Nephron progenitor cell (in vitro differentiated cells): ENCODE data around the gene SLC2A3.
A peak's percentile ranks its signal among the peaks of the same experiment; 100 is the strongest.
"Not testable (repeated sequence)": the region's sequence is repeated elsewhere in the genome, so short reads cannot be mapped to it uniquely, and the experiment has no call there.

Experiments
- DNase-seq: peaks from one replicate; pipeline ENCODE4 v3.0.0; 2021
- H3K27ac Mint-ChIP-seq: 2 replicates; pipeline ENCODE4 v1.8.0; 2021; ENCODE audit warnings: mild to moderate bottlenecking, moderate library complexity, mixed read lengths
- H3K27me3 Mint-ChIP-seq: 2 replicates; pipeline ENCODE4 v1.8.0; 2021; ENCODE audit warnings: mild to moderate bottlenecking, low read depth, mixed read lengths; ENCODE audit not compliant: poor library complexity
- H3K36me3 Mint-ChIP-seq: 2 replicates; pipeline ENCODE4 v1.8.0; 2021; ENCODE audit warnings: low read depth, mixed read lengths
- H3K4me1 Mint-ChIP-seq: 2 replicates; pipeline ENCODE4 v1.8.0; 2021; ENCODE audit warnings: mixed read lengths
- H3K4me3 Mint-ChIP-seq: 2 replicates; pipeline ENCODE4 v1.8.0; 2021; ENCODE audit warnings: mild to moderate bottlenecking, moderate library complexity, mixed read lengths
- H3K9me3 Mint-ChIP-seq: 2 replicates; pipeline ENCODE4 v1.8.0; 2021; ENCODE audit warnings: mild to moderate bottlenecking, moderate library complexity, mixed read lengths
- CTCF ChIP-seq: fragments of 200-600 bp; sonication (generic); IDR thresholded peaks from 2 replicates; pipeline ENCODE4 v1.5.0; 2021; ENCODE audit warnings: antibody characterized with exemption

SLC2A3 gene

GRCh38 chr12:7907009-7907408, 29.0 kb downstream of the SLC2A3 start:
- Mint-ChIP-seq H3K9me3 (no peaks in the 10 kb centered on the region), H3K36me3 (no peaks in the 10 kb centered on the region), H3K4me3 (no peak overlapping the region), H3K27me3 (no peaks in the 10 kb centered on the region), H3K4me1 (peaks cover 31% of the 10 kb centered on the region), H3K27ac (peak overlapping the region; percentile 21)
- TF ChIP-seq CTCF: no peak
- DNase-seq: peak; percentile 31

DNA sequence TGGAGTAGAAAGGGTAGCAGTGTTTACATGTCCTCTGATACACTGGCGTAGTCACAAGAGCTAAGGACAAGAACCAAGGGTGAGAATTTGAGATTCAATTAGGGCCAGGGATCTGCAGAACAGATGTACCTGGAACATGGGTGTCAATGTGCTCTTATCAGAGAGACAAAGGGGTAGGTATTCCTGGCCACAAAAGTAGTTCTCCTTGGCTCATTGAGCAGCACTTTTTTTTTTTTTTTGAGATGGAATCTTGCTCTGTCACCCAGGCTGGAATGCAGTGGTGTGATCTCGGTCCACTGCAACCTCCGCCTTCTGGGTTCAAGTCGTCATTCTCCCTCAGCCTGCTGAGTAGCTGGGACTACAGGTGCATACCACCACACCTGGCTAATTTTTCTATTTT, 29.7 kb downstream of the SLC2A3 start:
- H3K27me3 Mint-ChIP-seq, H3K36me3 Mint-ChIP-seq, H3K9me3 Mint-ChIP-seq, DNase-seq: not testable (repeated sequence)
- H3K27ac Mint-ChIP-seq: peak overlapping the region; percentile 36
- H3K4me3 Mint-ChIP-seq: peak overlapping the region; percentile 10
- H3K4me1 Mint-ChIP-seq: peaks cover 31% of the 10 kb centered on the region

DNA sequence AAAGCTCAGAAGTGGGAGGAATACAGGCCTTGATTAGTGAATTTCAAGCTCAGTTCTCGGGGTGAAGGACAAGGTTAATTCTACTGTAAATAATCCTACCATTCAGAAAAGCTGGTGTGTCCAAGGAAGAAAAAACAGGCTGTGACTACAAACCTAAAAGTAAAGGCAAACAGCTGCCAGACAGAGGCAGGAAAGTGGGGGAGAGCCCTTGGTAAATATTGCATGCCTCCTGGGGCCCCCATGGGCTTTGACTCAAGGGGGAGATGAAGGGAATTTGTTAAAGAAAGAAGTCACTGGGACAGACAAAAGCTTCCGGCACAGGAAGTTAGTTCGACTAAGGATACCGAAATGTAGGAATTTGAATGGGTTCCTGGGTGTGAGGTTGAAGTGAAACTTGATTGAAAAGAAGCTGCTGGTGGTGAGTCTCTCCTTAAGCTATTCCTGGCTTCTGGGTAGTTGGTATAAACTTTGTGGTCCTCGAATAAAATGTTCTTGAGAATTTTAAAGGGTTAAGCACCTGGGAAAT, 30.3 kb downstream of the SLC2A3 start:
- H3K9me3 Mint-ChIP-seq, H3K36me3 Mint-ChIP-seq, H3K27me3 Mint-ChIP-seq, DNase-seq: not testable (repeated sequence)
- Mint-ChIP-seq H3K4me3 (peak overlapping the region; percentile 36), H3K4me1 (peaks cover 36% of the 10 kb centered on the region), H3K27ac (peak overlapping the region; percentile 93)

DNA sequence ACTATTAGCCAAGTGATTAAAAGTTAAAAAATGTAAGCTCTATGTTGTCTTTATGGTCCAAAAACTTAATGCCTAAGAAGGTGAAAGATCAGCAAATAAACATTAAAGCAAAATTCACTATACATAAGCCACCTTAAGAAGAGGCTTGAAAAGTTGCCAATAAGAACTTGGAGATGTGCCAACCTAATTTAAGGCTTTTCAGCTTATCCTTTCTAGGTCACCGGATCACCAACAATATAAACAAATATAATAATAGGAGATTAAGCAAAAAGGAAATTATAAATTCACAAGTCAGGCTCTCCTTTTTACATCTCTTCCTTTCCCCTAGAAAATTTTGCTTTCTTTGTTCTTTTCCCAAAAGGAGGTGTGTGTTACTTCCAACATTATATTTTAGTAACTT, 30.9 kb downstream of the SLC2A3 start:
- Mint-ChIP-seq H3K4me1 (peaks cover 37% of the 10 kb centered on the region), H3K9me3 (no peaks in the 10 kb centered on the region), H3K36me3 (no peaks in the 10 kb centered on the region), H3K4me3 (peak overlapping the region; percentile 30), H3K27me3 (no peaks in the 10 kb centered on the region), H3K27ac (peak overlapping the region; percentile 93)
- TF ChIP-seq CTCF: no peak
- no peak for DNase-seq

DNA sequence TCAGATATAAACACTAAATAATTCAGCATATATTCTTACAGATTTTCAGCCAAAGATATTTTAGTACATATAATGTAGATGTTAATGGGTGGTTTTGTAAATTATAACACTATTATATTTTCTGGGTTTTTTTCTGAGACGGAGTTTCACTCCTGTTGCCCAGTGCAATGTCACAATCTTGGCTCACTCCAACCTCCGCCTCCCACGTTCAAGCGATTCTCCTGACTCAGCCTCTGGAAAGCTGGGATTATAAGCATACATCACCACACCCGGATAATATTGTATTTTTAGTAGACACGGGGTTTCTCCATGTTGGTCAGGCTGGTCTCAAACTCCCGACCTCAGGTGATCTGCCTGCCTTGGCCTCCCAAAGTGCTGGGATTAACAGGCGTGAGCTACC, 33.6 kb downstream of the SLC2A3 start:
- not testable (repeated sequence) for H3K36me3 Mint-ChIP-seq, H3K4me3 Mint-ChIP-seq

DNA sequence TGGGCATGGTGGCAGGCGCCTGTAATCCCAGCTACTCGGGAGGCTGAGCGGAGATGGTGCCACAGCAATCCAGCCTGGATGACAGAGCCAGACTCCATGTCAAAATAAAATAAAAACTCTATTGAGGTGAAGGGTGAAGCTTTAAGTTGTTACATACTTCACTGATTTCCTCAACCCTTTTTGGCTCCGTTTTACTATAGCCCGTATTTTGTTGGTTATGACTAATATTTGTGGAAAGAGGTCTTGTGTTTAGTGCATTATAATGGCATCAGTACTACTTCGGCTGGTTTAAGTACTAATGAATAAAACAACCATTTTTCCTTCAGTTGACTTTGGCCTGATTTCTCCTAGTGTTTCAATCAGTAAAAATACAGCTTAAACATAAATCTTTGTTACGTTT, 36.2 kb downstream of the SLC2A3 start:
- Mint-ChIP-seq H3K36me3 (no peaks in the 10 kb centered on the region), H3K27ac (no peak overlapping the region), H3K9me3 (no peaks in the 10 kb centered on the region), H3K4me3 (no peak overlapping the region), H3K4me1 (peaks cover 6% of the 10 kb centered on the region), H3K27me3 (no peaks in the 10 kb centered on the region)
- DNase-seq: no peak
- TF ChIP-seq CTCF: no peak

More for the DNA sequence above, 33.6 kb downstream of the SLC2A3 start:
- H3K27ac Mint-ChIP-seq, H3K9me3 Mint-ChIP-seq, DNase-seq, H3K27me3 Mint-ChIP-seq: not testable (repeated sequence)
- peaks cover 32% of the 10 kb centered on the region for H3K4me1 Mint-ChIP-seq

DNA sequence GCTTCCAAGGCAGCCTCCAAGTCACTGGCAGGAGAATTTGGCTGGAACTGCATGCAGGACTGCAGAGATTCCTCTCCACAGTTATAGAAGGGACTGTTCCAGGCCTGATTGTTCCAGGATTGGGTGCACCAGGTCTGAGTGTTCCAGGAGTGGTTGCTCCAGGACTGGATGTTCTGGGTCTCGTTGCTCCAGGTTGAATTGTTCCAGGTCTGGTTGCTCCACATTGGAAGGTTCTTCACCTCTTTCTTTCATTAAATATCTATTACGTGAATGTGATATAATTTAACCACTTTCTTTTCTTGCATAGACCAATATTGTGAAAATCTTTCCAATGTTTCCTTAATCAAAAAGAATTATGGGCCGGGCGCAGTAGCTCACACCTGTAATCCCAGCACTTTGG, 39.3 kb downstream of the SLC2A3 start:
- not testable (repeated sequence) for H3K36me3 Mint-ChIP-seq, H3K4me3 Mint-ChIP-seq, H3K9me3 Mint-ChIP-seq, H3K4me1 Mint-ChIP-seq, H3K27ac Mint-ChIP-seq, H3K27me3 Mint-ChIP-seq, DNase-seq

GRCh38 chr12:7892186-7892980, 43.6 kb downstream of the SLC2A3 start:
- DNase-seq: no peak

More at GRCh38 chr12:7892186-7892980, 43.6 kb downstream of the SLC2A3 start:
- Mint-ChIP-seq H3K9me3 (no peaks in the 10 kb centered on the region), H3K4me3 (no peak overlapping the region), H3K36me3 (no peaks in the 10 kb centered on the region), H3K27me3 (peaks cover 8% of the 10 kb centered on the region), H3K4me1 (peaks cover 20% of the 10 kb centered on the region), H3K27ac (no peak overlapping the region)
- TF ChIP-seq CTCF: no peak
